ENCODE data around the gene ARSB.

Gene ARSB

DNA sequence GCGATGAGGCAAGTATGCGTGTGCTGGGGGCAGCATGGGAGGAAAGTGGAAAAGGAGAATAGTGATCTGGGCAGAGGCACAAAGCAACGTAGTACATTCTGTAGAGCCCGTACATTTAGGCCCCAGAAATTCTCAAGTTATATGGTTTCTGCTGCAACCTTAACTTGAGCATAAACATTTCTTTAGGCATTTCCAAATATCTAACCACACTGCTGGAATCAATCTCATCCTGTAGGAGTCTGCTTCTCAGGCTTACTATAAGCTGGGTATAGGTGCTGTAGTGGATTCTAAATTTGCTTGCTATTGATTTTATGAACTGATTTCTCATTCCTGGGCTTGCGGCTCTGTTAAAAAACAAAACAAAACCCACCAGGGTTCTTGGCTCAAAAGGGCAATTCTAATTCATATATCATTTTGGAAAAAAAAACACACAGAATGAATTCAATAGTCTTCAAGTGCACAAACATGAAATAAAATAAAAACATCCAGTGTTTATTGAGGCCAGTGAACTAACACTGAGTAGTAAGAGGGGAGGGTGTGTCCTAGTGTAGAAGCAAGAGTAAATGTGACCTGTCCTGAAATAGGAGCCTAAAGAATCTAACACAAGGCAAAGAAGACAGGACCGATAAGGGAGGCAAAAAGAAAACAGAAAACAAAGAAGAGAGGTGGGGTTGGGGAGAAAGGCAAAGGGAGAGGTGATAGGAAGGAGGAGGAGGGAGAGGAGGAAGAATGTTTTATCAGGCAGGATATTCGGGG, 191.0 kb downstream of the ARSB start:
- WGBS, 2 experiments (ENCODE audit: insufficient coverage in 2 of 2) = 87 to 89% methylated on average over 4 to 5 of the region's 7 CpGs
- no peak overlapping the region for H3K27ac ChIP-seq (ENCODE audit: low read depth, low read length, severe bottlenecking)
- H3K9me3 ChIP-seq (ENCODE audit: control insufficient read depth, low read length) = no peaks in the 10 kb centered on the region
- H3K36me3 ChIP-seq (ENCODE audit: control insufficient read depth, insufficient read depth, low read length) = no peaks in the 10 kb centered on the region
- no peaks in the 10 kb centered on the region for H3K4me1 ChIP-seq (ENCODE audit: control insufficient read depth, insufficient read depth, low read length, poor library complexity, severe bottlenecking)
- no peak overlapping the region for H3K4me3 ChIP-seq (ENCODE audit: extremely low read depth, insufficient read depth, low read length, poor library complexity, severe bottlenecking)

DNA sequence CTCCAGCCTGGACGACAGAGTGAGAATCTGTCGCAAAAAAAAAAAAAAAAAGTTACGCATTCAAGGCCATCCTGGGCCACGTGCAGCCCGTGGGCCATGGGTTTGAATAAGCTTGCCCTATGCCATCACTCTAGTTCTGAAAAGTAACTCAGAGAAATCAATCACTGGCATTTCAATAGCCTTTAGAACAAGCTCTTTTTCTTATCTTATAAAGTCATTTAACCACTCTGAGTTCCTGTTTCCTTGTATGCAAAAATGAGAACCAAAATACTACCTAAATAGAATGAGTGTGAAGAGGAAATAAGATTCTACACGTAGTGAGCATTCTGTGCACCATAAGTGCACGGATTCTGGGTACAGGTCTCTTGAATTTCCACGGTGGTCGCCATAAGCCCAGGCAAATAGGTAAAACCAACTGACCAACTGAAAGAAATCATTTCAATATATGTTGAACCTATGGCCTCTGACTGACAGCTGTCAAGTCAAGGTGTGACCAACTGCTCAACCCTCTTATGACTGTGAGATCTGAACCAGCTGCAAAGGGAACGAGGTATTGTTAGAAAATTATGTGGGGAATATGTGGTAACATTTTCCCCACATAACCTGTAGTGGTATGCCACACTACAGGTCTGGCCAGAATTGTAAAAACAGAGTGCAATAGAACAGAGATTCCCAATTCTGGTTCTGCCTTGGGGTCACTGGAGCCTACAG, 192.6 kb downstream of the ARSB start:
- no peak overlapping the region for H3K4me3 ChIP-seq (ENCODE audit: extremely low read depth, insufficient read depth, low read length, poor library complexity, severe bottlenecking)
- H3K36me3 ChIP-seq (ENCODE audit: control insufficient read depth, insufficient read depth, low read length) = no peaks in the 10 kb centered on the region
- no peaks in the 10 kb centered on the region for H3K9me3 ChIP-seq (ENCODE audit: control insufficient read depth, low read length)
- peaks cover 2% of the 10 kb centered on the region for H3K4me1 ChIP-seq (ENCODE audit: control insufficient read depth, insufficient read depth, low read length, poor library complexity, severe bottlenecking)
- H3K27ac ChIP-seq (ENCODE audit: low read depth, low read length, severe bottlenecking) = no peak overlapping the region
- 86 to 92% methylated on average over 4 to 8 of the region's 10 CpGs for WGBS, 2 experiments (ENCODE audit: insufficient coverage in 2 of 2)

DNA sequence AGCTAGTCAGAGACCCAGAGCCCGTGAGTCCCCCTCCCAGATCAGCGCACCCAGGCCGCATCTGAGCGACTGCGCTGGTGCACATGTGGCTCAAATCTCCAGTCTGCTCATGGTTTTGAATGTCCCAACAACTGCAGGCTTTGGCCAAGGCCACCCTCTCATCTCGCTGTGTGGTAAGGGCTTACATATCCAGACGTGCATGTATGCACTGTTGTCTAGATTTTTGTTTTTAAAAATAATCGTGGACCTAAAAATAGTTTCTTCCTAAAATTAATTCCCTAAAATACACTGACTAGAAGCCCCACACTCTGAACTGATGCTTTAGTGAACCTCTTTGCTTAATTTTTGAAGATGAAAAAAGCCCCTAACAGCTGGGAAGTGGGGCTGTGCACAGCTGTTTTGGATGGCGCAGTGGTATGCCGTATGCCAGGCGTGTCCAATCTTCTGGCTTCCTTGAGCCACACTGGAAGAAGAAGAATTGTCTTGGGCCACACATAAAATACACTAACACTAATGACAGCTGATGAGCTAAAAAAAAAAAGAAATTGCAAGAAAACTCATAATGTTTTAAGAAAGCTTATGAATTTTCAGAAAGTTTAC, 193.5 kb downstream of the ARSB start:
- 91 to 98% methylated on average over 7 to 9 of the region's 11 CpGs for WGBS, 2 experiments (ENCODE audit: insufficient coverage in 2 of 2)
- H3K9me3 ChIP-seq (ENCODE audit: control insufficient read depth, low read length) = no peaks in the 10 kb centered on the region

DNA sequence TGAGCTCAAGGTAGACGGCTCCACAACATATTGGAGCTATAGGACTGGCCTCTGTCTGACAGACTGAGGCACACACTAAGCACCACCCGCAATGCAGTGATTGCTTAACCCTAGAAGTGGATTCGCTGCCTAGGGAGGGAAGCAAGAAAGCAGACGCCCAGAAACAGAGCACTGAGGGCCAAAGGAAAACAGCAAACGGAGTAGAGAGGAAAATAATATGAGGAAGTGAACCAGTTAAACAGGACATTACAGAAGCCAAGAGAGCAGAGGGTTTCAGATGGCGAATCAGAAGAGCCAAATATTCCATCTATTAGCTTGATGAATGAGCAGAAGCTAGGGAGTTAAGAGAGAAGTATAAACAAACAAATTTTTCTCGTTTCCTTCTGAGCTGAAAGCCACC, 197.3 kb downstream of the ARSB start:
- 86 to 97% methylated on average over 4 to 6 of the region's 7 CpGs for WGBS, 2 experiments (ENCODE audit: insufficient coverage in 2 of 2)
- H3K9me3 ChIP-seq (ENCODE audit: control insufficient read depth, low read length) = no peaks in the 10 kb centered on the region
- H3K4me3 ChIP-seq (ENCODE audit: extremely low read depth, insufficient read depth, low read length, poor library complexity, severe bottlenecking) = no peak overlapping the region
- no peaks in the 10 kb centered on the region for H3K36me3 ChIP-seq (ENCODE audit: control insufficient read depth, insufficient read depth, low read length)
- no peak overlapping the region for H3K27ac ChIP-seq (ENCODE audit: low read depth, low read length, severe bottlenecking)
- H3K4me1 ChIP-seq (ENCODE audit: control insufficient read depth, insufficient read depth, low read length, poor library complexity, severe bottlenecking) = peaks cover 2% of the 10 kb centered on the region

More for the DNA sequence above, 193.5 kb downstream of the ARSB start:
- peaks cover 2% of the 10 kb centered on the region for H3K4me1 ChIP-seq (ENCODE audit: control insufficient read depth, insufficient read depth, low read length, poor library complexity, severe bottlenecking)
- H3K36me3 ChIP-seq (ENCODE audit: control insufficient read depth, insufficient read depth, low read length) = no peaks in the 10 kb centered on the region
- no peak overlapping the region for H3K27ac ChIP-seq (ENCODE audit: low read depth, low read length, severe bottlenecking)
- no peak overlapping the region for H3K4me3 ChIP-seq (ENCODE audit: extremely low read depth, insufficient read depth, low read length, poor library complexity, severe bottlenecking)

DNA sequence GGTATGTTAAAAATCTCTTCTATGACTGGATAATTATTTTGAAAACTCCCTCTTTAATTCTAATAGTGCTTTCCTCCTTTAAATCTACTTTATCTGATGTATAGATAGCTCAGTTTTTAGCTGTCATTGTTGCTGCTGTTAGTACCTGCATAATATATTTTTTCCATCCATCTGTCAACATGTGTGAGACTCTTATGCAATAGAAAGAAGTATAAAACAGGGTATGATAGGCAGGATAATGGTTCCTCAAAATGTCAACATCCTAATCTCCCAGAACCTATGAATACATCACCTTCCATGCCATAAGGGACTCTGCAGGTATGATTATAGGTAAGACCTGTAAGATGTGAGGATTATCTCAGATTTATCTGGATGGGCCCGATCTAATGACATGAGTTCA, 199.7 kb downstream of the ARSB start:
- 86% methylated on average over 1 of the region's 1 CpG; no CpG with 5 or more reads in 1 of the 2 experiments for WGBS, 2 experiments (ENCODE audit: insufficient coverage in 2 of 2)
- peaks cover 2% of the 10 kb centered on the region for H3K4me1 ChIP-seq (ENCODE audit: control insufficient read depth, insufficient read depth, low read length, poor library complexity, severe bottlenecking)

DNA sequence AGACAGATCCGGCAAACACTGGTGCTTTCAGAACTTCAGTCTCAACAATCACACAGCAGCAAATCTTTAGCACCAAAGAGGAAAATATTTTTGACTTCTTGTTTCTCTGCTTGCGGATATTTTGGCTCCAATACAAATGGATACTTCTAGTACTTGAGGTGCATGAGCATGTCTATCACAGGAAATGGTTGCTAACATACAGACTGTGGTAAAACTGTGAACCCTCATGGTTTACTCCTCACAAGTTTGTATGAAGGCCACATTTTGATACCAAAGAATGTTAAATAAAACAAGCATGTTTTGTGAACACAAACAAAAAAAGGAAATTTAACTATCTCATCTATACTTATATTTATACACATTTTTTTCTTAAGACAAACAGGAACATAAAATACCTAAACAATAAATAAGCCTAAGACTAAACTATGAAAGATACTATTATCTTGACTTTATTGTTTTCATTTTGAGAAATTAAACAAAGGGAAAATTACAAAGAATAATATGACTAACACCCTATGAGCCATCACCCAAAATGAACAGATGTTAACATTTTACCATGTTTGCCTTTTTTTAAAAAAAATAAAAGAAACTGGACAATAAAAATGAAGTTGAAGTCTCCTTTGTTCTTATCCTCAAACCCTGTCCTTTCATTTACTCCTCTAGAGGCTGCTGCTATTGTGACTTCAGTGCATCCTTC, 201.5 kb downstream of the ARSB start:
- Histone ChIP-seq H3K27ac (ENCODE audit: low read depth, low read length, severe bottlenecking) (no peak overlapping the region), H3K4me1 (ENCODE audit: control insufficient read depth, insufficient read depth, low read length, poor library complexity, severe bottlenecking) (peaks cover 2% of the 10 kb centered on the region), H3K4me3 (ENCODE audit: extremely low read depth, insufficient read depth, low read length, poor library complexity, severe bottlenecking) (no peak overlapping the region), H3K36me3 (ENCODE audit: control insufficient read depth, insufficient read depth, low read length) (peaks cover 4% of the 10 kb centered on the region), H3K9me3 (ENCODE audit: control insufficient read depth, low read length) (no peaks in the 10 kb centered on the region)
- 95 to 100% methylated on average over 1 to 2 of the region's 2 CpGs for WGBS, 2 experiments (ENCODE audit: insufficient coverage in 2 of 2)

More for the DNA sequence above, 199.7 kb downstream of the ARSB start:
- peaks cover 4% of the 10 kb centered on the region for H3K36me3 ChIP-seq (ENCODE audit: control insufficient read depth, insufficient read depth, low read length)
- H3K9me3 ChIP-seq (ENCODE audit: control insufficient read depth, low read length) = no peaks in the 10 kb centered on the region
- H3K27ac ChIP-seq (ENCODE audit: low read depth, low read length, severe bottlenecking) = no peak overlapping the region
- no peak overlapping the region for H3K4me3 ChIP-seq (ENCODE audit: extremely low read depth, insufficient read depth, low read length, poor library complexity, severe bottlenecking)

DNA sequence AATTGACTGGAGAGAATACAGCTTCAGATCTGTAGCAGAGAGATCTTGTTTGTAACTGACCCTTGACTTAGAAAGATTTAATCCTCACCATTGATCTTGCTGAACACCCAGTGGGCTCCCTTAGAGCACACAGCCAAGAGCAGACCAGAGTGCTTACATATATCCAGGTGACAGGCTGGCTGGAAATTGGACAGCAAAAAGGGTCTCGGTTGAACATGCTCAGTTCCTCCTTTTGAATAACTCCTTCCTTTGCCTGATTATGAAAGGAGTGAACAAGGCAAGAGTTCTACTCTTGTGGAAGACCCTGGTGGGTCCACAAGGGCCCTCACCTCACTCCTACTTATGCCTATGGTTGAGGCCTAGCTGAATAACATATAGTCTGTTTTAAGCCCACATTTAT, 202.4 kb downstream of the ARSB start:
- Histone ChIP-seq H3K36me3 (ENCODE audit: control insufficient read depth, insufficient read depth, low read length) (peaks cover 4% of the 10 kb centered on the region), H3K9me3 (ENCODE audit: control insufficient read depth, low read length) (no peaks in the 10 kb centered on the region), H3K27ac (ENCODE audit: low read depth, low read length, severe bottlenecking) (no peak overlapping the region), H3K4me1 (ENCODE audit: control insufficient read depth, insufficient read depth, low read length, poor library complexity, severe bottlenecking) (no peaks in the 10 kb centered on the region), H3K4me3 (ENCODE audit: extremely low read depth, insufficient read depth, low read length, poor library complexity, severe bottlenecking) (no peak overlapping the region)
- 100% methylated on average over 1 of the region's 1 CpG; no CpG with 5 or more reads in 1 of the 2 experiments for WGBS, 2 experiments (ENCODE audit: insufficient coverage in 2 of 2)

DNA sequence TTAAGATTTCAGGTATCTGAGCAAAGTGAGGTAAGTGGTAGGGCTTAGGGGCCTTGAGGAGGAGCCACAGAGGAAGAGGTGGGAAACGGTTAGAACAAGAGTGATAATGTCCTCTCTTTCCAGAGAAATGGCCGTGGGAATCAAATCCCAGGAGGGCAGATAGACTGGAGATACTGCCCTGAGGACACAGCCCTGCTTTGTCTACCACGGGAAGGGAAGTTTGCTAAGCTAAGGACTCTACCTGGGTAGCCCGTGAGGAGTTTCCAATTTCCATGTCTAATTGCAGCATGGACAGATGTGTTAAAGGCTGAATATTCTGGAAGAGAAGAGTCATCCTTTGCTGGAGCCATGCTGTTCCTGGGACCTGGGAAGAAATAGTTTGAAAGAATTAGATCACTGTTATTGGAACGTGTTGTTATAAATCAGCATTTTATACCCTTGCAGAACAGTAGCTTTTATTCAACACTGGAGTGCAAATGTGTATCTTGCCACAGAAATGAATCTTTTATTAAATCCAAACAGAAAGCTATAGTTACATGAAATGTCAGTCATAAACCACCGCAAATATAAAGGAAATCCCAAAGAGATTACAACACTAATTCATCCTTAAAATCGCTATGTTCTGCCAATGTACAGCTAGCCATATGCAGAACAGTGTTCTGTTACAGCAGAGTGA, 203.4 kb downstream of the ARSB start:
- peaks cover 4% of the 10 kb centered on the region for H3K9me3 ChIP-seq (ENCODE audit: control insufficient read depth, low read length)
- H3K4me3 ChIP-seq (ENCODE audit: extremely low read depth, insufficient read depth, low read length, poor library complexity, severe bottlenecking) = no peak overlapping the region
- WGBS, 2 experiments (ENCODE audit: insufficient coverage in 2 of 2) = 90% methylated on average over 5 to 6 of the region's 7 CpGs
- H3K36me3 ChIP-seq (ENCODE audit: control insufficient read depth, insufficient read depth, low read length) = peaks cover 4% of the 10 kb centered on the region
- no peaks in the 10 kb centered on the region for H3K4me1 ChIP-seq (ENCODE audit: control insufficient read depth, insufficient read depth, low read length, poor library complexity, severe bottlenecking)
- no peak overlapping the region for H3K27ac ChIP-seq (ENCODE audit: low read depth, low read length, severe bottlenecking)

DNA sequence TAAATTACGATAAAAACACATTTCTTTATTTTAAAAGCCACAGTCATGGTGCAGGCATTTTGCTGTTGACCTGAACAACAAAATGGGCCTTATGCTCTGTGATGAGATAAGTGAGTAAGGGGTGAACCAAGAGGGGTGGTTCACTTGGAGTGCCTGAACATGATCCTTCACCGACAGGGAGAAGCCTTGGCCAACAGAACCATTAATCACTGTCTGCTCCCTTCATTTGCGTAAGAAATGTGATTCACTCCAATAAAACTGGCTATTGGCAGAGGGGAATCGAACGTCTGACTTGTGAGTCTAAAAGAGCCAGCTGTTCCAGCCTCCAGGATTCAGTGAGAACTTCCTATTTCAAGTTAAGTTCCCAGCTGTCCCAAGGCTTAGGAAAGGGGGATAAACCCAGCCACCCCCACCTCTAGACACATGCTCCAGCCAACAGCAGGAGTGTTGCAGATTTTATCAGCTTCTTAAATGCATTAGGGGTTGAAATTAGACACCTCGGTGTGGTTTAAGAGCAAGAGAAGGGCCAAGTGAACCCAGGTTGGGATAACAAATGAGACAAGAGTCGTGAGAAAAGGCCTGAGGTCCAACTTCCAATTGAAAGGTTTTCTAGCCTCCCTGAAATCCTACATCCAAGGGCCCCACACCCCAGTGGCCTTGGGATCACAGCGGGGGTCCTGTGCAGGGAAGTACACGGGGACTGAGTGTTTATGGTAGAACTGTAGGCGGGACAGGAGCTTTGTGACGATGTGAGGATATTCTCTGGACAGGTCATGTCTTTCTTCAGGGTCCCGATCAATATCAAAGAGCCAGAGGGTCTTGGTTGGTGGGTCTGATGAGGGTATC, 205.1 kb downstream of the ARSB start:
- 85 to 89% methylated on average over 7 to 8 of the region's 12 CpGs for WGBS, 2 experiments (ENCODE audit: insufficient coverage in 2 of 2)
- Histone ChIP-seq H3K27ac (ENCODE audit: low read depth, low read length, severe bottlenecking) (no peak overlapping the region), H3K36me3 (ENCODE audit: control insufficient read depth, insufficient read depth, low read length) (peaks cover 4% of the 10 kb centered on the region), H3K4me1 (ENCODE audit: control insufficient read depth, insufficient read depth, low read length, poor library complexity, severe bottlenecking) (no peaks in the 10 kb centered on the region), H3K9me3 (ENCODE audit: control insufficient read depth, low read length) (peaks cover 4% of the 10 kb centered on the region), H3K4me3 (ENCODE audit: extremely low read depth, insufficient read depth, low read length, poor library complexity, severe bottlenecking) (no peak overlapping the region)

All from mesodermal cell (in vitro differentiated cells).